ENCODE measurements around the gene KRT38. TPM values are rescaled to one million over a fixed set of nuclear protein-coding genes. Genes with fewer than 3 reads are reported as not detected.

Gene KRT38
- total RNA-seq, 1 donor from 2014 or later, result not detected

GRCh38 chr17:41429667-41430066, 11.1 kb downstream of the KRT38 start:
- DNase-seq (ENCODE audit: low read depth), result no peak
- Mint-ChIP-seq H3K36me3 (ENCODE audit: low read depth, unreplicated experiment) (peaks cover 2% of the 10 kb centered on the region), H3K27me3 (ENCODE audit: low read depth, unreplicated experiment) (peaks cover 2% of the 10 kb centered on the region), H3K9me3 (ENCODE audit: unreplicated experiment) (no peaks in the 10 kb centered on the region), H3K27ac (ENCODE audit: unreplicated experiment) (no peak overlapping the region), H3K4me1 (ENCODE audit: low read depth, unreplicated experiment) (peaks cover 12% of the 10 kb centered on the region), H3K4me3 (ENCODE audit: unreplicated experiment) (no peak overlapping the region)
- Histone ChIP-seq H3K9ac (ENCODE audit: low read length) (no peak overlapping the region), H3K79me2 (ENCODE audit: insufficient read depth, low read length) (no peaks in the 10 kb centered on the region), H4K20me1 (ENCODE audit: insufficient read depth, low read length) (no peaks in the 10 kb centered on the region), H3K9me3 (ENCODE audit: insufficient read depth, low read depth, low read length) (no peaks in the 10 kb centered on the region), H3K27me3 (ENCODE audit: insufficient read depth, low read length) (no peaks in the 10 kb centered on the region), H3K36me3 (ENCODE audit: insufficient read depth, low read length) (no peaks in the 10 kb centered on the region), H2AFZ (ENCODE audit: low read depth, low read length) (no peak overlapping the region), H3K27ac (ENCODE audit: low read depth, low read length) (no peak overlapping the region), H3K4me2 (ENCODE audit: low read length) (no peak overlapping the region), H3K4me3 (ENCODE audit: insufficient read depth, low read depth, low read length) (no peak overlapping the region), H3K4me1 (ENCODE audit: insufficient read depth, low read length) (peaks cover 3% of the 10 kb centered on the region)
- no peak for FAIRE-seq
- TF ChIP-seq CTCF (IDR thresholded peaks at IDR 0.05; ENCODE audit: insufficient read depth, low read depth, low read length) (no peak), EZH2 (IDR thresholded peaks at IDR 0.05; ENCODE audit: insufficient read depth, low read length) (no peak)

GRCh38 chr17:41428591-41429291, 12.0 kb downstream of the KRT38 start:
- peaks cover 3% of the 10 kb centered on the region for H3K4me1 ChIP-seq (ENCODE audit: insufficient read depth, low read length)
- FAIRE-seq, result no peak

More at GRCh38 chr17:41428591-41429291, 12.0 kb downstream of the KRT38 start:
- Mint-ChIP-seq H3K4me1 (ENCODE audit: low read depth, unreplicated experiment) (peaks cover 12% of the 10 kb centered on the region), H3K4me3 (ENCODE audit: unreplicated experiment) (no peak overlapping the region), H3K27me3 (ENCODE audit: low read depth, unreplicated experiment) (no peaks in the 10 kb centered on the region), H3K36me3 (ENCODE audit: low read depth, unreplicated experiment) (peaks cover 3% of the 10 kb centered on the region), H3K27ac (ENCODE audit: unreplicated experiment) (no peak overlapping the region), H3K9me3 (ENCODE audit: unreplicated experiment) (no peaks in the 10 kb centered on the region)
- Histone ChIP-seq H3K4me2 (ENCODE audit: low read length) (no peak overlapping the region), H3K9me3 (ENCODE audit: insufficient read depth, low read depth, low read length) (no peaks in the 10 kb centered on the region), H3K27me3 (ENCODE audit: insufficient read depth, low read length) (no peaks in the 10 kb centered on the region), H4K20me1 (ENCODE audit: insufficient read depth, low read length) (no peaks in the 10 kb centered on the region), H3K4me3 (ENCODE audit: insufficient read depth, low read depth, low read length) (no peak overlapping the region), H3K79me2 (ENCODE audit: insufficient read depth, low read length) (no peaks in the 10 kb centered on the region), H3K36me3 (ENCODE audit: insufficient read depth, low read length) (no peaks in the 10 kb centered on the region), H2AFZ (ENCODE audit: low read depth, low read length) (no peak overlapping the region), H3K27ac (ENCODE audit: low read depth, low read length) (no peak overlapping the region), H3K9ac (ENCODE audit: low read length) (no peak overlapping the region)
- peak; percentile 48 for DNase-seq (ENCODE audit: low read depth)
- TF ChIP-seq EZH2 (IDR thresholded peaks at IDR 0.05; ENCODE audit: insufficient read depth, low read length) (no peak), CTCF (IDR thresholded peaks at IDR 0.05; ENCODE audit: insufficient read depth, low read depth, low read length) (no peak)
